Measurements from ENCODE around the gene SLC12A3.
"Not testable (repeated sequence)": the region's sequence is repeated elsewhere in the genome, so short reads cannot be mapped to it uniquely, and the experiment has no call there.

Gene SLC12A3

DNA sequence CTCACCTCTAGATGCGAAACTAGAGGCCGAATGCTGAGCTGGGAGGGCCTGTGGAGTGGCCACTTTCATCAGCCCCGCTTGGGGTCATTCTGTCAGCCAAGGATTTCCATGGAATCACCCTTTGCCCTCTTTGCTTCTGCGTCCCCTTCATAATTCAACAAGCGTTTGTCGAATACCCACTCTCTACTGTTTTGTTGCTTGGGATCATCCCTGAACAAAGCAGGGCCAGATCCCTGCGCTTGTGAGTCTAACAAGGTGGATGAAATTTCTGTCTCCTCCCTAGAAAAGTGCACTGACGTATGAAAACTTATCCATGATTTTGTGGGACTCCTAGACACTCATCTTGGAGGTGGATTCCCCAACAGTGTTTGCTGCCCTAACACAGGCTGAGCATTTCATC lies 3.3 kb upstream of the SLC12A3 start (continued):
- TF ChIP-seq, protein P1, sequence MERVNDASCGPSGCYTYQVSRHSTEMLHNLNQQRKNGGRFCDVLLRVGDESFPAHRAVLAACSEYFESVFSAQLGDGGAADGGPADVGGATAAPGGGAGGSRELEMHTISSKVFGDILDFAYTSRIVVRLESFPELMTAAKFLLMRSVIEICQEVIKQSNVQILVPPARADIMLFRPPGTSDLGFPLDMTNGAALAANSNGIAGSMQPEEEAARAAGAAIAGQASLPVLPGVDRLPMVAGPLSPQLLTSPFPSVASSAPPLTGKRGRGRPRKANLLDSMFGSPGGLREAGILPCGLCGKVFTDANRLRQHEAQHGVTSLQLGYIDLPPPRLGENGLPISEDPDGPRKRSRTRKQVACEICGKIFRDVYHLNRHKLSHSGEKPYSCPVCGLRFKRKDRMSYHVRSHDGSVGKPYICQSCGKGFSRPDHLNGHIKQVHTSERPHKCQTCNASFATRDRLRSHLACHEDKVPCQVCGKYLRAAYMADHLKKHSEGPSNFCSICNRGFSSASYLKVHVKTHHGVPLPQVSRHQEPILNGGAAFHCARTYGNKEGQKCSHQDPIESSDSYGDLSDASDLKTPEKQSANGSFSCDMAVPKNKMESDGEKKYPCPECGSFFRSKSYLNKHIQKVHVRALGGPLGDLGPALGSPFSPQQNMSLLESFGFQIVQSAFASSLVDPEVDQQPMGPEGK (CRISPR knock-in tag; IDR thresholded peaks at IDR 0.05; ENCODE audit: borderline replicate concordance): no peak
- TF ChIP-seq OSR1 (CRISPR knock-in tag; IDR thresholded peaks at IDR 0.05) (no peak), ZNF8 (CRISPR knock-in tag; IDR thresholded peaks at IDR 0.05) (no peak), ZFP30 (CRISPR knock-in tag; IDR thresholded peaks at IDR 0.05) (no peak), PPARA (CRISPR knock-in tag; IDR thresholded peaks at IDR 0.05; ENCODE audit: borderline replicate concordance) (no peak)

DNA sequence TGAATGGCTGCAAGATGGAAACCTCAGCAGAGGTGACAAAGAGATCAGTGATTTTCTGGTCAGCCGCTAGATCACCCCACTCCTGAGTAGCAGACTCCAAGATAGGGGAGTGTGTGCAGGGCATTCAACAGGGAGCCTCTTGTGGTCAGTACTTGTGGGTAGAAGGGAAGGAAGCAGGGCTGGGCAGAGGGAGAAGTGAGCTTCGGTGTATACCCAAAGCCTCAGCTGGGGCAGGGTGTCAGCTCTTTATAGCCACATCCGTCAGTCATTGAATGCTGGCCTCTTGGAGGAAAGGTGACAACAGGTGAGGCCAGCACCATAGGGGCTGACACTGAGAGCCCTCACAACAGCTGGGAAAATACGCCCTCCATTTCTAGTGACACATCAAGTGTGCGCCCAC lies 2.2 kb upstream of the SLC12A3 start:
- TF ChIP-seq OSR1 (CRISPR knock-in tag; IDR thresholded peaks at IDR 0.05): no peak
- TF ChIP-seq RARB (CRISPR knock-in tag; IDR thresholded peaks at IDR 0.05): no peak
- TF ChIP-seq ESRRG (CRISPR knock-in tag; IDR thresholded peaks at IDR 0.05): no peak
- TF ChIP-seq BACH2 (CRISPR knock-in tag; IDR thresholded peaks at IDR 0.05; ENCODE audit: borderline replicate concordance): no peak
- TF ChIP-seq ISL1 (CRISPR knock-in tag; IDR thresholded peaks at IDR 0.05): no peak
- TF ChIP-seq ZC3H10 (CRISPR knock-in tag; IDR thresholded peaks at IDR 0.05): no peak
- TF ChIP-seq, protein P2, sequence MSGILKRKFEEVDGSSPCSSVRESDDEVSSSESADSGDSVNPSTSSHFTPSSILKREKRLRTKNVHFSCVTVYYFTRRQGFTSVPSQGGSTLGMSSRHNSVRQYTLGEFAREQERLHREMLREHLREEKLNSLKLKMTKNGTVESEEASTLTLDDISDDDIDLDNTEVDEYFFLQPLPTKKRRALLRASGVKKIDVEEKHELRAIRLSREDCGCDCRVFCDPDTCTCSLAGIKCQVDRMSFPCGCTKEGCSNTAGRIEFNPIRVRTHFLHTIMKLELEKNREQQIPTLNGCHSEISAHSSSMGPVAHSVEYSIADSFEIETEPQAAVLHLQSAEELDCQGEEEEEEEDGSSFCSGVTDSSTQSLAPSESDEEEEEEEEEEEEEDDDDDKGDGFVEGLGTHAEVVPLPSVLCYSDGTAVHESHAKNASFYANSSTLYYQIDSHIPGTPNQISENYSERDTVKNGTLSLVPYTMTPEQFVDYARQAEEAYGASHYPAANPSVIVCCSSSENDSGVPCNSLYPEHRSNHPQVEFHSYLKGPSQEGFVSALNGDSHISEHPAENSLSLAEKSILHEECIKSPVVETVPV (CRISPR knock-in tag; IDR thresholded peaks at IDR 0.05): no peak
- TF ChIP-seq, protein P3, sequence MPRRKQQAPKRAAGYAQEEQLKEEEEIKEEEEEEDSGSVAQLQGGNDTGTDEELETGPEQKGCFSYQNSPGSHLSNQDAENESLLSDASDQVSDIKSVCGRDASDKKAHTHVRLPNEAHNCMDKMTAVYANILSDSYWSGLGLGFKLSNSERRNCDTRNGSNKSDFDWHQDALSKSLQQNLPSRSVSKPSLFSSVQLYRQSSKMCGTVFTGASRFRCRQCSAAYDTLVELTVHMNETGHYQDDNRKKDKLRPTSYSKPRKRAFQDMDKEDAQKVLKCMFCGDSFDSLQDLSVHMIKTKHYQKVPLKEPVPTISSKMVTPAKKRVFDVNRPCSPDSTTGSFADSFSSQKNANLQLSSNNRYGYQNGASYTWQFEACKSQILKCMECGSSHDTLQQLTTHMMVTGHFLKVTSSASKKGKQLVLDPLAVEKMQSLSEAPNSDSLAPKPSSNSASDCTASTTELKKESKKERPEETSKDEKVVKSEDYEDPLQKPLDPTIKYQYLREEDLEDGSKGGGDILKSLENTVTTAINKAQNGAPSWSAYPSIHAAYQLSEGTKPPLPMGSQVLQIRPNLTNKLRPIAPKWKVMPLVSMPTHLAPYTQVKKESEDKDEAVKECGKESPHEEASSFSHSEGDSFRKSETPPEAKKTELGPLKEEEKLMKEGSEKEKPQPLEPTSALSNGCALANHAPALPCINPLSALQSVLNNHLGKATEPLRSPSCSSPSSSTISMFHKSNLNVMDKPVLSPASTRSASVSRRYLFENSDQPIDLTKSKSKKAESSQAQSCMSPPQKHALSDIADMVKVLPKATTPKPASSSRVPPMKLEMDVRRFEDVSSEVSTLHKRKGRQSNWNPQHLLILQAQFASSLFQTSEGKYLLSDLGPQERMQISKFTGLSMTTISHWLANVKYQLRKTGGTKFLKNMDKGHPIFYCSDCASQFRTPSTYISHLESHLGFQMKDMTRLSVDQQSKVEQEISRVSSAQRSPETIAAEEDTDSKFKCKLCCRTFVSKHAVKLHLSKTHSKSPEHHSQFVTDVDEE (CRISPR knock-in tag; IDR thresholded peaks at IDR 0.05): no peak
- TF ChIP-seq ZFP30 (CRISPR knock-in tag; IDR thresholded peaks at IDR 0.05): no peak
- no peak for TF ChIP-seq TOX (CRISPR knock-in tag; IDR thresholded peaks at IDR 0.05; ENCODE audit: borderline replicate concordance)
- no peak for ATAC-seq

DNA sequence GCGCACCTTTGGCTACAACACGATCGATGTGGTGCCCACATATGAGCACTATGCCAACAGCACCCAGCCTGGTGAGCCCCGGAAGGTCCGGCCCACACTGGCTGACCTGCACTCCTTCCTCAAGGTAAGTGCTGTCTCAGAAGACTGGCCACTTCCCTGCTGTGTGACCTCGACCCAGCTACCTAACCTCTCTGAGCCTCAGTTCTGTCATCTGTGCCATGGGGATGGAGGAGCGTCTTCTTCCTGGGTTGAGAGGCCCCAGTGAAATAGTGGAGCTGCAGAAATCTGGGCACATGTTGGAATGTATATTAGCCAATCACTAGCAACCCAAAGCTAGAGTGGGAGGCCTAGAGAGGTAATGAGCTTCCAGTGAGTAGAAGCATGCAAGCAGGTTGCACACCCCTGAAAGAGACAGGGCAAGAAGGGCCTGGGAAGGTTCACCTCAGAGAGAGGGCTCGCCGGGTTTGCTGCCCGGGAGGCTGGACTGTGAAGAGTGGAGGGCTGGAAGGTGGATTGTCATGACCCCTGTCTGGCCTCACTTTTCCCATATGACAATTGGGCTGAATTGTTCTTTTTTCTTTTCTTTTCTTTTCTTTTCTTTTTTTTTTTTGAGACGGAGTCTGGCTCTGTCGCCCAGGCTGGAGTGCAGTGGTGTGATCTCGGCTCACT lies 521 bp downstream of the SLC12A3 start:
- TF ChIP-seq ZNF70 (CRISPR knock-in tag; IDR thresholded peaks at IDR 0.05) (no peak), ZFP3 (CRISPR knock-in tag; IDR thresholded peaks at IDR 0.05) (no peak)
- no peak for ATAC-seq

DNA sequence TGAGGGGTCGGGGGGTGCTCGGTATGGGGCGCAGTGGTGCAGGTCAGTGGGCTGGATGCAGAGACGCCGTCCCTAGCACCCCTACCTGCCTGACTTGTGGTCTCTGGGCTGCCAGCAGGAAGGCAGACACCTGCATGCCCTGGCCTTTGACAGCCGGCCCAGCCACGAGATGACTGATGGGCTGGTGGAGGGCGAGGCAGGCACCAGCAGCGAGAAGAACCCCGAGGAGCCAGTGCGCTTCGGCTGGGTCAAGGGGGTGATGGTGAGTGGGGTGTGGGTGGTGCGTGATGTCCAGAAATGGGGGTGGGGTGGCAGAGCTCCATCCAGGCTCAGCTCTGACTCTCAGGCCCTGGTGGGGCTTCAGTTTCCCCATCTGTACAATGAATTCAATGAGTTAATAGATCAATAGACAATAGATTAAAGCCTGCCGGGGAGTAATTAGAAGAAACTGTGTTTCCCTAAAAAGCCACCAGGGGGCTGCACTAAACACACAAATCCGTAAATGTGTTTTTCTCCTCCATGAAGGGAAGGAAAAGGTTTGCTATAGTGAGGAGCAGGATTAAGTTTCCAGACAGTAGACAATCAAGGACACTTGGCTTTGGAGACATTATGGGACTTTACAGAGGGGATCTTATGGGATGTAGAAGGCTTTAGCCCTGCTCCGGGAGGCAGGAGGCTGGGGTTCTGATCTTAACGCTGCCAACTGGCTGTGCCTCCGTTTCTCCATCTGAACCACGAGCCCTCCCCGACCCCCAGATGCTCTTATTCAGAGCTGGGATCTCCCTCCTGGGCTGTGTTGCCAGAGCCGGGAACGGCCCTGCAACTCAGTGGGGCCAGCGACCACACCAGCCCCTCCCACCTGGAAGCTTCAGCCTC lies 2.2 kb downstream of the SLC12A3 start:
- ATAC-seq: peak; percentile 63
- TF ChIP-seq BACH2 (CRISPR knock-in tag; IDR thresholded peaks at IDR 0.05; ENCODE audit: borderline replicate concordance) (no peak), ESRRG (CRISPR knock-in tag; IDR thresholded peaks at IDR 0.05) (no peak)

DNA sequence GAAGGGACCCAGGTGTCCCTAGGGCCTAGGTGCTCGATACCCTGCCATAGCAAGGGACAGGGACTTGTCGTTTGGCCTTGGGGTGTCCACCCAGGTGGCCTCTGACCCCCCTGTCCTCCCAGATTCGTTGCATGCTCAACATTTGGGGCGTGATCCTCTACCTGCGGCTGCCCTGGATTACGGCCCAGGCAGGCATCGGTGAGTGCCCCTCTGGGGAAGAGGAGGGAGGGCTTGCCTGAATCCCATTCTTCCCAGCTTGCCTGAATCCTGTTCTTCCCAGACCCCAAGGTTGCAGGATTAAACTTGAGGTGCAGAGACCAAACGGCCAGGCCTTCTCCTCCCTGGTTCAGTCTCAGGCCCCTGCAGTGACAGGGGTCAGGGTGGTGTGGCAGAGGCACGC lies 3.2 kb downstream of the SLC12A3 start:
- TF ChIP-seq ZFP3 (CRISPR knock-in tag; IDR thresholded peaks at IDR 0.05) (no peak), OSR1 (CRISPR knock-in tag; IDR thresholded peaks at IDR 0.05) (no peak), SNAI2 (CRISPR knock-in tag; IDR thresholded peaks at IDR 0.05) (no peak), ZNF8 (CRISPR knock-in tag; IDR thresholded peaks at IDR 0.05) (no peak), RARB (CRISPR knock-in tag; IDR thresholded peaks at IDR 0.05) (no peak), ZNF70 (CRISPR knock-in tag; IDR thresholded peaks at IDR 0.05) (no peak), ZNF565 (CRISPR knock-in tag; conservative IDR thresholded peaks at IDR 0.05; ENCODE audit: low read depth) (no peak), TOX (CRISPR knock-in tag; IDR thresholded peaks at IDR 0.05; ENCODE audit: borderline replicate concordance) (no peak)
- TF ChIP-seq, protein P4, sequence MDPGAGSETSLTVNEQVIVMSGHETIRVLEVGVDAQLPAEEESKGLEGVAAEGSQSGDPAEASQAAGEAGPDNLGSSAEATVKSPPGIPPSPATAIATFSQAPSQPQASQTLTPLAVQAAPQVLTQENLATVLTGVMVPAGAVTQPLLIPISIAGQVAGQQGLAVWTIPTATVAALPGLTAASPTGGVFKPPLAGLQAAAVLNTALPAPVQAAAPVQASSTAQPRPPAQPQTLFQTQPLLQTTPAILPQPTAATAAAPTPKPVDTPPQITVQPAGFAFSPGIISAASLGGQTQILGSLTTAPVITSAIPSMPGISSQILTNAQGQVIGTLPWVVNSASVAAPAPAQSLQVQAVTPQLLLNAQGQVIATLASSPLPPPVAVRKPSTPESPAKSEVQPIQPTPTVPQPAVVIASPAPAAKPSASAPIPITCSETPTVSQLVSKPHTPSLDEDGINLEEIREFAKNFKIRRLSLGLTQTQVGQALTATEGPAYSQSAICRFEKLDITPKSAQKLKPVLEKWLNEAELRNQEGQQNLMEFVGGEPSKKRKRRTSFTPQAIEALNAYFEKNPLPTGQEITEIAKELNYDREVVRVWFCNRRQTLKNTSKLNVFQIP (CRISPR knock-in tag; IDR thresholded peaks at IDR 0.05; ENCODE audit: borderline replicate concordance, low read depth): no peak
- TF ChIP-seq, protein P5, sequence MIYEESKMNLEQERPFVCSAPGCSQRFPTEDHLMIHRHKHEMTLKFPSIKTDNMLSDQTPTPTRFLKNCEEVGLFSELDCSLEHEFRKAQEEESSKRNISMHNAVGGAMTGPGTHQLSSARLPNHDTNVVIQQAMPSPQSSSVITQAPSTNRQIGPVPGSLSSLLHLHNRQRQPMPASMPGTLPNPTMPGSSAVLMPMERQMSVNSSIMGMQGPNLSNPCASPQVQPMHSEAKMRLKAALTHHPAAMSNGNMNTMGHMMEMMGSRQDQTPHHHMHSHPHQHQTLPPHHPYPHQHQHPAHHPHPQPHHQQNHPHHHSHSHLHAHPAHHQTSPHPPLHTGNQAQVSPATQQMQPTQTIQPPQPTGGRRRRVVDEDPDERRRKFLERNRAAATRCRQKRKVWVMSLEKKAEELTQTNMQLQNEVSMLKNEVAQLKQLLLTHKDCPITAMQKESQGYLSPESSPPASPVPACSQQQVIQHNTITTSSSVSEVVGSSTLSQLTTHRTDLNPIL (CRISPR knock-in tag; IDR thresholded peaks at IDR 0.05; ENCODE audit: low read depth): no peak
- TF ChIP-seq, protein P2 (CRISPR knock-in tag; IDR thresholded peaks at IDR 0.05): no peak

DNA sequence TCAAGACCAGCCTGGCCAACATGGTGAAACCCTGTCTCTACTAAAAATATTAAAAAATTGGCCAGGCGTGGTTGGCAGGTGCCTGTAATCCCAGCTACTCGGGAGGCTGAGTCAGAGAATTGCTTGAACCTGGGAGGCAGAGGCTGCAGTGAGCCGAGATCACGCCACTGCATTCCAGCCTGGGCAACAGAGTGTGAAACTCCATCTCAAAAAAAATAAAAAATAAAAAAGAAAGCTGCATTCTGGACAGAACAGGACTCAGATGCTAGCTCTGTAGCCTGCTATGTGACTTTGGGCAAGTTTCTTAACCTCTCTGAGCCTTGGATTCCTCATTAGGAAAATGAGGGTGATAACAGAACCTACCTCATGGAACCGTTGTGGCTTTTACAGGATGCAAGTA lies 3.8 kb downstream of the SLC12A3 start:
- not testable (repeated sequence) for ATAC-seq

More for the DNA sequence above, 3.2 kb downstream of the SLC12A3 start:
- no peak for ATAC-seq

Data from SK-N-SH treated with all-trans-retinoic acid at 6 μM for 48 hours (cell line).